Fibroblast of the aortic adventitia (primary cell): ENCODE results near the gene PTPRH. TPM values are rescaled to one million over a fixed set of nuclear protein-coding genes. Genes with fewer than 3 reads are reported as not detected.
A peak's percentile ranks its signal among the peaks of the same experiment; 100 is the strongest.

Experiments used
- DNase-seq: peaks from one replicate; pipeline ENCODE4 v3.0.0-alpha.2; 2010; ENCODE audit warnings: low read depth
- H3K4me3 ChIP-seq: 2 replicates; pipeline ENCODE4 v1.5.1; 2011; ENCODE audit warnings: low read depth, mild to moderate bottlenecking, control low read depth, low read length, moderate library complexity
- CTCF ChIP-seq: IDR thresholded peaks from 2 replicates; pipeline ENCODE4 v1.5.1; 2011; ENCODE audit warnings: mild to moderate bottlenecking, low read length, control low read depth, inconsistent platforms; ENCODE audit not compliant: insufficient read depth
- total RNA-seq: library from RNA; depleted of rRNA; stranded (reverse); fragments of >200 nt; gene quantifications from 2 replicates; pipeline ENCODE4 v1.2.3, GENCODE V29; 2012; ENCODE audit warnings: low replicate concordance

Gene PTPRH
- total RNA-seq, 1 donor = 7.8 TPM

DNA sequence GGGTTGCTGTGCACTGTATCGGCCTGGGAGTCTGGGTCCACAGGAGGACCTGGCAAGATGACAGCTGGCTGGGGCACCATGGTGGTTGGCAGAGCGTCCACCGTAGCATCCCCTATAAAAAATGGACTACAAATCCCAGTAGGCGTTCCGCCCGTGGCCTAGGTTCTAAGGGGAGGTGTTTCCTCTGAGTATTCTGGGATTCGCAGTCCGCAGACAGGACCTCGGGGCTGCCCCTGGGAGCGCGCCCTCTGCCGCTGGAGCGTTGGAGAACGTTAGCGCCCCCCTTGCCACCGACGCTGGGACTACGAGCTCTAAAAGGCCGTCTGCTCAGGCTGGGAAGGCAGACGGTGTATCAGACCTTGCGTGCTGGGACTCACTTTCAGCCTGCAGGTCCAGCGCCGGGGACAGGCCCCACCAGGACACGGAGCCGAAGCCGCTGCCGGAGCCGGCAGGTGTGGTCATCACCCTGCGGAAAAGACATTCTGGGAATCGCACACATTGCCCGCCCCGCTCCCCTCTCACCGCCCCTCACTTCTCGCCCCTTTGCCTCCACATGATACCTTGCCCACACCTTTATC lies 43.3 kb downstream of the PTPRH start:
- peak; percentile 65 for TF ChIP-seq CTCF
- peak overlapping the region; percentile 75 for H3K4me3 ChIP-seq
- peak; percentile 74 for DNase-seq

- H3K4me3 ChIP-seq = no peak overlapping the region
- no peak for TF ChIP-seq CTCF
- DNase-seq = no peak
Measured at GRCh38 chr19:55161571-55162322, 47.6 kb downstream of the PTPRH start.

DNA sequence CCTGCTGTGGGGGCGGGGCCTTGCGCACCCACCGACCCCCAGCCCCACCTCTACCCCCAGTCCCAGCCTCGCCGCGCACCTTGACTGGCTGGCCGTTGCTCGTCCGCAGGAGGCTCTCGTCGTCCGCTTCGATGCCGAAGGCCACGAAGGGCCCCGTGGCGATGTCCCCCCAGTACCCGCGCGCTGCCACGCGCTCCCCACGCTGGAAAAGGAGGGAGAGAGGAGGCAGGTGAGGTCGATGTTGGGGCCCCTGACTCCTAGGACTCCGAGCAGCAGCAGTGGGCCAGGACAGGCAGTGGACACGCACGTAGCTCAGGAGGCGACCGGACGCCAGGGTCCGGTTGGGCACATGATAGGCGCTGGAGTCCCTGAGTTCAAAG lies 48.3 kb downstream of the PTPRH start:
- TF ChIP-seq CTCF = no peak
- no peak overlapping the region for H3K4me3 ChIP-seq
- DNase-seq = no peak

DNA sequence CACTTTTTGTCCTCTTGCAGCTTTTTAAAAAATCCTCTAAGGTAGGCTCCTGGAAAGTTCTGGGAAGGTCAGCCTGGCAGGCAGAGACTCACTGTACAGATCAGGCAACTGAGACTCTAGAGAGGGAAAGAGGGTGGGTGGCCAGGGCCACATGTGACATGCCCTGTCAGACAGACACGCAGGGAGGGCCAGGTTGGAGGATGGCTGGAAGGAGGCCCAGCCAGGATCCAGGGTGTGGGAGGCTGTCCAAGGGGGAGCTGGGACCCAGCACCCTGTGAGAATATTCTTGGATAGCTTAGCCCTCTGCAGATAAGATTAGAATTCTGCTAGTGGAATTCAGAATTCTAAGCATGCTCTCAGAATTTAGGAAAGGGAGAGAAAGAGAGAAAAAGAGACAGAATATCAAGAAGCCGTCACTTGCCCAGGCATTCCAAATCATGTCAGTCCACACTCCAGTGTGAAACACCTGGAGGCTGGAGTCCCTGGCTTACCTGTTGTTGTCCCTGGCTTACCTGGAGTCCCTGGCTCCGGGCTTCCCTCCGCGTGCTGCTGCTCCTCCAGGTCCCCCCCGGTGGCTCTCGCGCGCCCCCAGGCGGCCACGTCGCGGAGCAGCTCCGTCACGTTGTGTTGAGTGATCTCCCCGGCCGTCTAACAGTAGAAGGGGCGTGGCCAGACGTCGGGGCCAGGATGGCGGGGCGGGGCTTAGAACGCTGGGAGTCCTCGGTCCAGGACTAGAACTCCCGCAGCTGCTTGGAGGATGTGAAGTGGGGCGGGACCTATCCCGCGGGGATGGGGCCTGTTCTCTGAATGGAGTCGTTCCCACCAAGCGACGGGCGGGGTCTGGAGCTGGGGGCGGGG lies 48.9 kb downstream of the PTPRH start:
- TF ChIP-seq CTCF = peak; percentile 98
- DNase-seq = peak; percentile 83
- peak overlapping the region; percentile 28 for H3K4me3 ChIP-seq

GRCh38 chr19:55158848-55159749 lies 50.2 kb downstream of the PTPRH start:
- peak; percentile 87 for DNase-seq
- no peak for TF ChIP-seq CTCF
- H3K4me3 ChIP-seq = peak overlapping the region; percentile 44

GRCh38 chr19:55158423-55158822 lies 50.9 kb downstream of the PTPRH start:
- DNase-seq = no peak
- no peak overlapping the region for H3K4me3 ChIP-seq
- TF ChIP-seq CTCF = no peak
